NCI-H82 treated with DMSO at 0.1 percent for 48 hours (cell line): ENCODE results near the gene NDUFB11.
A peak's percentile ranks its signal among the peaks of the same experiment; 100 is the strongest.
"Not testable (repeated sequence)": the region's sequence is repeated elsewhere in the genome, so short reads cannot be mapped to it uniquely, and the experiment has no call there.

Source experiments
- DNase-seq: peaks from one replicate; lab custom pipeline; 2025; ENCODE audit not compliant: unreplicated experiment; lab: John Stamatoyannopoulos, UW

NDUFB11 gene

DNA sequence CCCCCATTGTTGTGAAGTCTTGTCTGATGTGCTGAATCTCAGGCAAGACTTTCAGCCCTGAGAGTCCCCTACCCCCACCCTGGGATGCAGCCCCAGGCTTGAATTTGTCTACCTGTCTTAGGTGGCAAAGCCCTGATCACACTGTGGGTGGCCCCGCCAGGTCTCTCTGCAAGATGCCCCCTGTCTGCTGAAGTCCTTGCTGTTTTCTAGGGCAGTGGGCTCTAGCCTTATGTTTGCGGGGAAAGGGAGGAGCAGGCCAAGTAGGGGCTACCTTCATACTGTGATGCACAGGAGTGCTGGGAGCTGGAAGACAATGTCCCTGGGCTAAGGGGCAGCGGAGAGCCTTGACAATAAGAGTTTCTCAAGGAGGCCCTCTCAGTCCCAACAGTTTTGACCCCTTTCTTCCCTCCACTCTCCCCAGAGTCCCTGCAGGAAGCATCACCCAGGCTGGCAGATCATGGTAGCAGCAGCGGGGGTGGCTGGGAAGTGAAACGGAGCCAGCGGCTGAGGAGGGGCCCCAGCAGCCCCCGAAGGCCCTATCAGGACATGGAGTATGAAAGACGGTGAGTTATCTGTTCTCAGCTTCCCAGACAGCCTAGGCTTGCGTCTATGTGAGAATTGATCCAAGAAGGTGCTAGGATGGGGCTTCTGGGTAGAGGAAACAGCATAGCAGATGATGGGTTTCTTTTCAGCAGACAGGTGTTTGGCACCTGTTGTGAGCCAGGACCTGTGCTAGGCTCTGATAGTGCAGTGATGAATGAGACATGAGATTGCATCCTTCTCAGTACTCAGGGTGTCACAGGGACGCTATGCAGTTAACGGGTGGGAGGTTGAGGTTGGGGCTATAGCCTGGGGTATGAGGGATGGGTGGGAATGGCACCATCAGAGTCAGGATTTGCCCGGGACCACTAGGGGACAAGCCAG is 2.7 kb upstream of the NDUFB11 start:
- DNase-seq: no peak

DNA sequence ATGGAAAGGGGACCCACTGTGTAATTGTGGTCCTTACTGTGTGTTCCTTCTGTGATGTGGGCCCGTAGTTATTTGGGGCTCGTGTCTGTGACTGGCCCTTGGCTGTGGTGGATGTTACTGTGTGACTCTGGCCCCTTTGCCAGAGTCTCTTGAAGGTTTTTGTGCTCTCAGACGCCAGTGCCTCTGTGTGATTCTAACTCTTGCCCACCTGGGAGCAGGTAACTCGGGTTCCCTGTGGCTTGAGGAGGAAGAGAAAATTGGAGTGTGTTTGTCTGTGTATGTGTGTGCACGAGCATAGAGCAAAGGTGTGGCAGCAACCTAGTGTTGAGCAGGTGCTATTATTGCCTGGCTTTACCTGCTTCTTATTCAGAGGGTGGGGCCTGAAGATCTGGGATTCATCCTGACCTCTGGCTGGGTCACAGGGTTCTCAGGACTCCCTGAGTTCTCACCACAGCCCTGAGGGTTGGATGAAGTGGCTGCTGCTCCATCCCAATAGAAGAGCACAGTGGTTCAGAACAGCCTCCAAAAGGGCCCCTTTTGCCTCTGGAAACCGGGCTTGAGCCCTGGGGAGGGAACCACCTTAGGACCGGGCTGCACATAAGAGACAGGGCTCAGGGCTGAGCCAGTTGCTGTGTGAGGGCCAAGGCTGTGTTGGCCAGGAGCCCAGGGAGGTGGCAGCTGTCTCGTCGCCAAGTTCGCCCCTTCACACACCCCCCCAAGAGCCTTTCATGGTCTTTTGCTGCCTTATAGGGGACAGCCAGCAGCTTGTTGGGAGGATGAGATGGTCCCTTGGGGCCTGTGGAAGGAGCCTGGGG is 1.8 kb upstream of the NDUFB11 start:
- no peak for DNase-seq

DNA sequence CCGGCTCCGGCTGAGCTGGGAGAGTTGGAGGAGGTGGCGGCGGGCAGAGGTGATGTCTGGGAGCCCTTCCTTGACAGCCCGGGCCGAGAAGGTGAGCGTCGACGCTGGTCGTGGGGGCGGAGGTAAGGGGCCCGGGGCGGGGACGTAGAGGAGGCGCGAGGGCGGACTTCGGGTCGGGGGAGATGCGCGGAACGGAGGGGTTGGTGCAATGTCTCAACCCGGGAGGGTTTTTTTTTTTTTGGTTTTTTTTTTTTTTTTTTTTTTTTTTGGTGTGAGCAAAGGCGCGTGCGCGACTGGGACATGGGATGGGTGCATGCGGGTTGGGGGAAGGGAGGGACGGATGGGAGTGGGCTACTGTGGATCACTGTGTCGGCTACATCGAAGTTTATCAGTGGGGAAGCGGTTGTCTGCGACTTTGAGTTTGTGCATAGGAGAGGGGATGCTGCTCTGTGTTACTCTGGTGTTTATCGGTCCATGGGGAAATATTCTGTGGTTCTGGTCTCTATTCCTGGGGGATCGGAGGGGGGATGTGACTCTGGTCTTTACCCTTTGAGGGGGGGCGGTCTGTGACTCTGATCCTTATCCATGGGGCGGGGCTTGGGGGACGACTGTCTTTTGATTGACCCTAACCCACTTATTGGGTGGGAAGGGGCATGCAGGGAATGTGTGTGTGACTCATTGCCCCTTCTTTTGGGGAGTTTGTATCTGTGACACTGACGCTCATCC is 1.1 kb upstream of the NDUFB11 start:
- no peak for DNase-seq

- DNase-seq: no peak
Observed at GRCh38 chrX:47143894-47144625, 442 bp downstream of the NDUFB11 start.

DNA sequence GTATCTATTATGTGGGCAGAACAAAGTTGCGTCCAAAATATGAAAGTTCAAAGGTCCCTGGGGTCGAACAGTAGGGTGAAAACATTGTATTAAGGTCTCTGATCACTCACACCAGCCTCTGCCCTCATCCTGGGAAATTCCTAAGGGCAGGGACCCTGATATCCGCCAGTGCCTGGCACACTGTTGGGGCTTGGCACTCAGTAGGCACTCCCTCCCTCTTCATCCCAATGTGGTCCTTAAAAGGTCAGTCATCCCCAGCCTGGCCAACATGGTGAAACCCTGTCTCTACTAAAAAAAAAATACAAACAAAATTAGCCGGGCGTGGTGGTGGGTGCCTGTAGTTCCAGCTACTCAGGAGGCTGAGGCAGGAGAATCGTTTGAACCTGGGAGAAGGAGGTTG is 6.3 kb downstream of the NDUFB11 start:
- no peak for DNase-seq

- DNase-seq: not testable (repeated sequence)
Observed at GRCh38 chrX:47135650-47136049, 8.9 kb downstream of the NDUFB11 start.

- DNase-seq: no peak
Observed at GRCh38 chrX:47133493-47133892, 11.0 kb downstream of the NDUFB11 start.

DNA sequence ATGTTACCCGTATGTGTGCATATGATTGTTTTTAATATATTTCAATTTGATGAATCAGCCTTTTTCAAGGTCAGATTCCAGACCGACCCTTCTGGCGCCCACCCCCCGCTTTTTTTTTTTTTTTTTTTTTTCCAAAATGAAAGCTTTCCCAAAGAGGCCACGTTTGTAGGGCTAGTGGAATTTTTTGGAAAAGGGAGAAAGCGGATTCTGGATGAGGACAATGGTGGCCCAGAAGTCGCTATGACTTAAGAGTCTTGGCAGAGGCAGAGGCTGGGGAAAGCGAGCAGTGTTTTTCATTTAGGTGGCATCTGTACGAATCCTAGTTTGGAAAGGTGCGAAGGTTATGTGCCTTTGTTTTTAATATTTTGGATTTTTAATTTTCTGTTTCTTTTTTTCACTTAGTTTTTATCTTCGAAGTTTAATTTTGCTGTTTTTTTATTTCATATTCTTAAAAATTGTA is 14.6 kb downstream of the NDUFB11 start:
- no peak for DNase-seq

- peak; percentile 92 for DNase-seq
Observed at GRCh38 chrX:47129157-47129898, 15.2 kb downstream of the NDUFB11 start.

DNA sequence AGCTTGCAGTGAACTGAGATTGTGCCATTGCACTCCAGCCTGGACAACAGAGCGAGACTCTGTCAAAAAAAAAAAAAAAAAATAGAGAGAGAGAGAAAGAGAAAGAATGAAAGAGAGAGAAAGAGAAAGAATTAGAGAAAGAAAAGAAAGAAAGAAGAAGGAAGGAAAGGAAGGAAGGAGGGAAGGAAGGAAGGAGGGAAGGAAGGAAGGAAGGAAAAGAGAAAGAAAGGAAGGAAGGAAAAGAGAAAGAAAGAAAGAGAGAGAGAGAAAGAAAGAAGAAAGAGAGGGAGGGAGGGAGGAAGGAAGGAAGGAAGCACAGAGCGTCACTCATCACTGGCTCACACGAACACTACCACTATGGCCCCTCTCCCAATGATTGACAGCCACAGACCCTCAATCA is 20.0 kb downstream of the NDUFB11 start:
- not testable (repeated sequence) for DNase-seq

- DNase-seq: not testable (repeated sequence)
Observed at GRCh38 chrX:47116551-47117110, 27.9 kb downstream of the NDUFB11 start.

DNA sequence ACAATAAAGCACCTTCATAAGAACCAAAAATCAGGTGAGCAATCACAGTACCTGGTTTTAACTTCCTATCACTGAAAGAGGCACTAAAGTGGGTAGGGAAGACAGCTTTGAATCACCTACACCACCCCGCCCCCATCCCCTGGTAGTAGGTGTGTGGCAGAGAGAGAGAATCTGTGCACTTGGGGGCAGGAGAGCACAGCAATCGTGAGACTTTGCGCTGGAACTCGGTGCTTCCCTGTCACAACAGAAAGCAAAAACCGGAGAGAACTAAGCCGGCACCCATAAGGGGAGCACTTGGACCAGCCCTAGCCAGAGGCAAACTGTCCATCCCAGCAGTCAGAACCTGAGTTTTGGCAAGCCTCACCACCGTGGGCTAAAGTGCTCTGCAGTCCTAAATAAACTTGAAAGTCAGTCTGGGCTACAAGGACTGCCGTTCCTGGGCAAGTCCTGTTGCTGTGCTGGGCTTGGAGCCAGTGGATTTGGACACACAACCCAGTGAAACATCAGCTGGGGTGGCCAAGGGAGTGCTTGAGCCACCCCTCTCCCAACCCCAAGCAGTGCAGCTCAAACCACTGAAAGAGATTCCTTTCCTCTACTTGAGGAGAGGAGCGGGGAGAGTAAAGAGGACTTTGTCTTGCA is 32.1 kb downstream of the NDUFB11 start:
- no peak for DNase-seq

GRCh38 chrX:47110936-47111615 is 33.4 kb downstream of the NDUFB11 start:
- not testable (repeated sequence) for DNase-seq

GRCh38 chrX:47101206-47101605 is 43.3 kb downstream of the NDUFB11 start:
- no peak for DNase-seq

DNA sequence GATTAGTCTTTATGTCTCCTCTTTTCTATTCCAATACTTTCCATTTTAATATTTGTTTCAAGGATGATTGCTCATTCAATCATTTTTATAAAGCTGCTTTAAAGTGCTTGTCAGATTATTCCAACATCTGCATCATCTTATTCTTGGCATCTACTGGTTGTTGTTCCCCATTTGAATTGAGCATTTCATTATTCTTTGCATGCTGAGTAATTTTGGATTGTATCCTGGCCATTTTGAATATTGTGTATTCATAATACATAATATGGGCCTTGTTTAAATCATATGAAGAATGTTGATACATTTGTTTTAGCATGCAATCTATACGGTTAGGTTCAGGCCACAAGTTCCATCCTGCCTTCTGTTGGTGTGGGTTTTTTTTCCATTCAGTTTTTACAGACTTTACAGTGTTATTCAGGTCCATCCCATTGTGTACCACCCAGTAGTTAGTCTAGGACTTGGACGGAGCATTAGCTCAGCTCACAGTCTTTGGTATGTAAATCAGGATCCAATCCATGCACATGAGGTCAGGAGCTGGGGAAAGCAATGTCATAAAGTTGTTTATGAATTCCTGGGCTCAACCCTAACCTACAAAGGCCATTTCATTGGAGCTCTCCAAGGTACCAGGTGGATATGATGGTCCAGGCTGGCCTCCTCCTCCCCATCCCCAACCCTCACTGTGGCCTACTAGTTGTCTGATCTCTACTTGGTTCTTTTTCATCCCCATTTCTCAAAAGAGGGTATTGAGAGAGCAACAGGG is 46.0 kb downstream of the NDUFB11 start:
- DNase-seq: no peak

DNA sequence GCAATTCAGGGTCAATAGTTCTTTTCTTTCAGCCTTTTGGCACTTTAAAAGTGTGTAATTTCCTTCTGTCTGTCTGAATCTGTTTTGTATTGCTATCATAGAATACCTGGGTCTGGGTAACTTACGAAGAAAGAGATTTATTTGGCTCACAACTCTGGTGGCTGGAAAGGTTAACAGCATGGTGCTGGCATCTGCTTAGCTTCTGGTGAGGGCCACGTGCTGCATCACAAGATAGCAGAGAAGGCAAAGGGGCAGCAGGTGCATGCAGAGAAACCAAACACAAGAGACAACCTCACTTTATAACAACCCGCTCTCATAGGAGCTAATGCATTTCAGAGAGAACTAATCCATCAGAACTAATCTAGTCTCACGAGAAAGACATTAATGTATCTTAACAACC is 47.5 kb downstream of the NDUFB11 start:
- peak; percentile 48 for DNase-seq

GRCh38 chrX:47093860-47094259 is 50.6 kb downstream of the NDUFB11 start:
- no peak for DNase-seq

DNA sequence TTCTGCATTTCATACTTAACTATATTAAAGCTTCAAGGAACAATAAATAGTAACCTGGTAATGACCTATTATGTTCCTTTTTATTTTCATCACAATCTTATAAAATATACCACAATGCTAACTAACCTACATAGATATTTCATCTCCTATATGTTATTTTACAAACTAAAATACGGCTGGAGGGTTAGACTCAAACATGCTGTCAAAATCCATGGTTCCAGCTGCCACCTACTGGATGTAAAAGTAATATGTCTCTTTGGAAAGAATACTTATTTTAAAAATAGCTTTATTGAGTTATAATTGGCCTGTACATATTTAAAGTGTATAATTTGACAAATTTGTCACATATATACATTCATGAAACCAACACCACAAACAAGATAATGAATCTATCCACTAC is 51.3 kb downstream of the NDUFB11 start:
- no peak for DNase-seq
